Sigmoid colon (tissue), 7 donors: ENCODE measurements around the gene TSPYL1. TPM values are rescaled to one million over a fixed set of nuclear protein-coding genes. Genes with fewer than 3 reads are reported as not detected.

Experiments used
- DNase-seq: peaks from one replicate; pipeline ENCODE4 v3.0.0-alpha.2; 2019
- H3K27ac ChIP-seq, 4 donors: fragments of 200-600 bp; sonication (generic); one replicate each; pipeline ENCODE4 v1.5.1; 2016 to 2019; ENCODE audit warnings: mild to moderate bottlenecking in 1 of 4
- H3K27me3 ChIP-seq, 3 donors: fragments of 200-600 bp; sonication (generic); one replicate each; pipeline ENCODE4 v1.5.1; 2019; ENCODE audit warnings: mild to moderate bottlenecking in 1 of 3
- H3K36me3 ChIP-seq, 4 donors: fragments of 200-600 bp; sonication (generic); one replicate each; pipeline ENCODE4 v1.5.1; 2016 to 2019
- H3K4me1 ChIP-seq, 4 donors: fragments of 200-600 bp; sonication (generic); one replicate each; pipeline ENCODE4 v1.5.1; 2017 to 2019
- H3K4me3 ChIP-seq, 4 donors: fragments of 200-600 bp; sonication (generic); one replicate each; pipeline ENCODE4 v1.5.1; 2017 to 2019; ENCODE audit warnings: mild to moderate bottlenecking in 2 of 4, moderate library complexity in 1 of 4
- H3K9me3 ChIP-seq, 4 donors: fragments of 200-600 bp in 3 of 4; sonication (generic) in 3 of 4; one replicate each; pipeline versions ENCODE4 v1.5.1 to v1.6.1; 2013 to 2019
- EP300 ChIP-seq, 4 donors: sonication (generic); formaldehyde crosslinking; IDR thresholded peaks; one replicate each; pipeline ENCODE4 v1.6.1; 2017; ENCODE audit warnings: antibody characterized with exemption in 4 of 4
- POLR2A ChIP-seq, 2 donors: fragments of 450-650 bp; IDR thresholded peaks; one replicate each; pipeline ENCODE4 v1.6.1; 2016; ENCODE audit warnings: antibody characterized with exemption in 2 of 2, mild to moderate bottlenecking in 2 of 2, moderate library complexity in 2 of 2
- POLR2AphosphoS5 ChIP-seq, 4 donors: sonication (generic); formaldehyde crosslinking; IDR thresholded peaks; one replicate each; pipeline ENCODE4 v1.6.1; 2017; ENCODE audit warnings: antibody characterized with exemption in 4 of 4
- WGBS, 2 donors: extraction: QIAGEN DNeasy Blood & Tissue Kit; methylation state at CpG; one replicate each; pipeline ENCODE4 v1.1.7; 2013; 5-methylcytosine and 5-hydroxymethylcytosine counted together
- intact Hi-C: fragments of 100-400 bp; cut with DNase I; formaldehyde crosslinking; loops from one replicate; pipeline ENCODE4 v1.15.1; 2023
- polyA plus RNA-seq, 3 donors: library from polyadenylated mRNA; stranded (reverse); fragments of 200-250 nt; gene quantifications; one replicate each; pipeline ENCODE4 v1.2.3, GENCODE V29; 2013
- total RNA-seq, 4 donors: library from RNA; depleted of rRNA; stranded (reverse); fragments of >200 nt; gene quantifications; one replicate each; pipeline ENCODE4 v1.1.0, GENCODE V29; 2016
- TF ChIP-seq, protein P1 (sequence below), 4 experiments: fragments of 450-650 bp in 3 of 4; fragments of 200-600 bp in 1 of 4; IDR thresholded peaks; one replicate each; pipeline ENCODE4 v1.5.1; 2016 to 2019; ENCODE audit warnings: antibody characterized with exemption in 4 of 4, mild to moderate bottlenecking in 3 of 4, moderate library complexity in 2 of 4
- donor health status: healthy with polysubstance abuse.
- donor health status: Bipolar disorder and iron deficiency.
- donor health status: healthy.

The TSPYL1 gene
- total and polyA plus RNA-seq, 7 donors = 24.6 to 79.6 (median 52.8) TPM

DNA sequence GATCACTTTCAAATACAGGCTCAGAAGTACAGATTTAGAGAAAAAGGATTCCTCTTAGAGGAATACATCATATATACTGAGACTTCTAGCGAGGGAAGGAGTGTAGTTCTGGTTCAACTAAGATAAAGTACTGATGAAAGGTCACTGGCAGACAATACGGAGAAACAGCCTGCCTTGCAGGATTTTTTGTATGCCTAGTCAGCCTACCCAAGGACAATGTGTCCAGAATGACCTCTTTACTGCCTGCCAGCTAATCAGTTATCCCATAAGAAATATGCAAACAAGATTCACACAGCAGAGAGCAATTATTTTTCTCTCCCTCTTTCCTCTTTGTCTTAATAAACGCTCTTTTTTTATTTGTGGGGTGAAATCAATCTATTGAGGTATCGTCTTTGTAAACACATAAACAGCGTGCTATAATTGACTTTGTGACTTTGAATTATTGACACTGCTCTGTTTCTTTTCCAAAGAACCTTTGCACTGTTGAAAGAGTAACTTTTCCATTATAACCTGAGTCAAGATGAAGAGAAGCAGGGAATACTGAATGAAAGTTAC lies 24.4 kb downstream of the TSPYL1 start:
- peaks cover 0 to 41% (median 34%) of the 10 kb centered on the region in 4 donors for H3K4me1 ChIP-seq
- TF ChIP-seq, protein P1, sequence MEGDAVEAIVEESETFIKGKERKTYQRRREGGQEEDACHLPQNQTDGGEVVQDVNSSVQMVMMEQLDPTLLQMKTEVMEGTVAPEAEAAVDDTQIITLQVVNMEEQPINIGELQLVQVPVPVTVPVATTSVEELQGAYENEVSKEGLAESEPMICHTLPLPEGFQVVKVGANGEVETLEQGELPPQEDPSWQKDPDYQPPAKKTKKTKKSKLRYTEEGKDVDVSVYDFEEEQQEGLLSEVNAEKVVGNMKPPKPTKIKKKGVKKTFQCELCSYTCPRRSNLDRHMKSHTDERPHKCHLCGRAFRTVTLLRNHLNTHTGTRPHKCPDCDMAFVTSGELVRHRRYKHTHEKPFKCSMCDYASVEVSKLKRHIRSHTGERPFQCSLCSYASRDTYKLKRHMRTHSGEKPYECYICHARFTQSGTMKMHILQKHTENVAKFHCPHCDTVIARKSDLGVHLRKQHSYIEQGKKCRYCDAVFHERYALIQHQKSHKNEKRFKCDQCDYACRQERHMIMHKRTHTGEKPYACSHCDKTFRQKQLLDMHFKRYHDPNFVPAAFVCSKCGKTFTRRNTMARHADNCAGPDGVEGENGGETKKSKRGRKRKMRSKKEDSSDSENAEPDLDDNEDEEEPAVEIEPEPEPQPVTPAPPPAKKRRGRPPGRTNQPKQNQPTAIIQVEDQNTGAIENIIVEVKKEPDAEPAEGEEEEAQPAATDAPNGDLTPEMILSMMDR (IDR thresholded peaks at IDR 0.05) = no peak
- TF ChIP-seq EP300 (IDR thresholded peaks at IDR 0.05) = no peak
- no peak for TF ChIP-seq POLR2AphosphoS5 (IDR thresholded peaks at IDR 0.05)
- TF ChIP-seq POLR2A (IDR thresholded peaks at IDR 0.05) = no peak
- DNase-seq = no peak
- WGBS, 2 donors = 18 to 57% methylated on average over 5 of the region's 5 CpGs
- H3K27ac ChIP-seq = peak overlapping the region in 2 of 4 donors; percentile 88 to 89
- H3K27me3 ChIP-seq = no peaks in the 10 kb centered on the region
- peak overlapping the region in 1 of 4 donors; percentile 77 for H3K4me3 ChIP-seq
- intact Hi-C loops = loop anchor here (2.0 kb wide), 1 partner anchor 23 kb away; the partner anchor contains the start of gene TSPYL1
- peaks cover 0 to 8% (median 0%) of the 10 kb centered on the region in 4 donors for H3K36me3 ChIP-seq
- no peaks in the 10 kb centered on the region for H3K9me3 ChIP-seq

- no peaks in the 10 kb centered on the region for H3K27me3 ChIP-seq
- H3K4me1 ChIP-seq = peaks cover 0 to 46% (median 38%) of the 10 kb centered on the region in 4 donors
- no peaks in the 10 kb centered on the region for H3K9me3 ChIP-seq
- peak overlapping the region; percentile 88 to 95 (median 90) for H3K27ac ChIP-seq
- H3K4me3 ChIP-seq = peak overlapping the region; percentile 63 to 99 (median 78)
- intact Hi-C loops = loop anchor here (1.0 to 2.0 kb wide), 2 partner anchors 24 to 25 kb away; partner anchors contain the start of gene TSPYL1
- TF ChIP-seq POLR2A (IDR thresholded peaks at IDR 0.05) (no peak), EP300 (IDR thresholded peaks at IDR 0.05) (no peak), POLR2AphosphoS5 (IDR thresholded peaks at IDR 0.05) (no peak)
- TF ChIP-seq, protein P1 (IDR thresholded peaks at IDR 0.05) = no peak
- H3K36me3 ChIP-seq = peaks cover 0 to 8% (median 0%) of the 10 kb centered on the region in 4 donors
- 9 to 17% methylated on average over 4 of the region's 4 CpGs for whole genome bisulfite sequencing, 2 donors
- no peak for DNase-seq
Measured at GRCh38 chr6:116254297-116255056, 25.3 kb downstream of the TSPYL1 start.

- Histone ChIP-seq H3K9me3 (no peaks in the 10 kb centered on the region), H3K27me3 (no peaks in the 10 kb centered on the region), H3K4me3 (peak within 1 kb of the TSS; percentile 63 to 99 (median 78)), H3K27ac (peak within 1 kb of the TSS; percentile 88 to 95 (median 90)), H3K36me3 (peaks cover 0 to 2% (median 0%) of the 10 kb centered on the region in 4 donors), H3K4me1 (peaks cover 0 to 54% (median 38%) of the 10 kb centered on the region in 4 donors)
- intact Hi-C loops = loop anchor here (1.0 to 2.0 kb wide), 2 partner anchors 24 to 25 kb away; partner anchors contain the start of gene TSPYL1
- 0% methylated on average over 53 of the region's 53 CpGs for WGBS, 2 donors
- DNase-seq = peak; percentile 97
- peak; percentile 75 to 79 for TF ChIP-seq POLR2A (IDR thresholded peaks at IDR 0.05)
- TF ChIP-seq POLR2AphosphoS5 (IDR thresholded peaks at IDR 0.05) = peak; percentile 94 to 98 (median 95)
- TF ChIP-seq, protein P1 (IDR thresholded peaks at IDR 0.05) = no peak
Measured at GRCh38 chr6:116253505-116254296, 26.0 kb downstream of the TSPYL1 start, which contains the start of gene TSPYL4. TSS of gene TSPYL4 (minus strand) at chr6:116254075. CDS start at chr6:116254008, 67 bp downstream.

DNA sequence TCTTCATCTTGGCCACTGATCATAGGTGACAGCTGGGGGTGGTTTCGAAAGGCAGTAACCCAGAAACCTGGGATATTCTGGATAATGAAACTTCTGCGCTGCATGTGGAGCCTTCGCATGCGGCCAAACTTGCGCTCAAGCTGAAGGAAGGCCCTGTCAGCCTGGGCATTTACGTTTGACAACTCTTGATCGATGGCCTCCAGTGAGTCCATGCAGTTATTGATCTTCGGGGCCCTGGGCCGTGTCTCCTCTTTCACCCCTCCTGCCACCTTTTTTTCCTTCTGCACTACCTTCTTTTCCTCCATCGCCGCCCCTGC lies 26.6 kb downstream of the TSPYL1 start:
- DNase-seq = no peak
- WGBS, 2 donors = 40 to 44% methylated on average over 11 of the region's 11 CpGs
- Histone ChIP-seq H3K27me3 (no peaks in the 10 kb centered on the region), H3K36me3 (no peaks in the 10 kb centered on the region), H3K4me1 (peaks cover 0 to 58% (median 38%) of the 10 kb centered on the region in 4 donors), H3K4me3 (peak overlapping the region; percentile 63 to 99 (median 78)), H3K27ac (peak overlapping the region; percentile 88 to 95 (median 90)), H3K9me3 (no peaks in the 10 kb centered on the region)
- intact Hi-C loops = no loop called here
- TF ChIP-seq, protein P1 (IDR thresholded peaks at IDR 0.05) = no peak
- TF ChIP-seq EP300 (IDR thresholded peaks at IDR 0.05) = no peak
- no peak for TF ChIP-seq POLR2A (IDR thresholded peaks at IDR 0.05)
- no peak for TF ChIP-seq POLR2AphosphoS5 (IDR thresholded peaks at IDR 0.05)
